K562 (cell line): ENCODE measurements around the gene GLI1.

ENCODE experiments used
- CBX2 ChIP-seq: fragments of 200-600 bp; sonication (generic); IDR thresholded peaks from one replicate; pipeline ENCODE4 v1.6.1; 2012; ENCODE audit warnings: mild to moderate bottlenecking, low read length, inconsistent platforms; ENCODE audit not compliant: insufficient read depth, poor library complexity, severe bottlenecking
- FOXA1 ChIP-seq: fragments of 450-650 bp; IDR thresholded peaks from 2 replicates; pipeline ENCODE4 v1.6.1; 2016; ENCODE audit warnings: mild to moderate bottlenecking, borderline replicate concordance
- POLR2AphosphoS5 ChIP-seq: IDR thresholded peaks from 2 replicates; pipeline ENCODE4 v1.6.1; 2011; ENCODE audit warnings: mild to moderate bottlenecking, low read depth, low read length, moderate library complexity; ENCODE audit not compliant: control insufficient read depth, insufficient read depth
- TF ChIP-seq, protein P1 (sequence below): sonication (generic); formaldehyde crosslinking; IDR thresholded peaks from 2 replicates; pipeline ENCODE4 v1.8.1; 2022; ENCODE audit warnings: missing genetic modification reagents
- TF ChIP-seq, protein P2 (sequence below), 3 experiments: IDR thresholded peaks in 2 of 3; conservative IDR thresholded peaks in 1 of 3; 2 replicates each; pipeline ENCODE4 v1.5.1; 2011 to 2012; ENCODE audit warnings: low read length in 3 of 3, mild to moderate bottlenecking in 3 of 3, control low read depth in 2 of 3, improper control_type of control experiment in 1 of 3, inconsistent platforms in 1 of 3, low read depth in 1 of 3, mixed read lengths in 1 of 3, moderate library complexity in 1 of 3; ENCODE audit not compliant: insufficient read depth in 2 of 3
- TF ChIP-seq, protein P3 (sequence below), 2 experiments: fragments of 450-650 bp in 1 of 2; sonication (generic) in 1 of 2; formaldehyde crosslinking in 1 of 2; IDR thresholded peaks; 2 replicates each; pipeline versions ENCODE4 v1.7.1 to v1.9.0; 2016 to 2022; ENCODE audit warnings: inconsistent platforms in 1 of 2, mild to moderate bottlenecking in 1 of 2, missing genetic modification reagents in 1 of 2
- TF ChIP-seq, protein P4 (sequence below), 2 experiments: fragments of 450-650 bp in 1 of 2; sonication (generic) in 1 of 2; formaldehyde crosslinking in 1 of 2; IDR thresholded peaks in 1 of 2; conservative IDR thresholded peaks in 1 of 2; 2 replicates each; pipeline versions ENCODE4 v1.6.1 to v1.8.1; 2016 to 2023; ENCODE audit warnings: mild to moderate bottlenecking in 2 of 2, moderate library complexity in 2 of 2, inconsistent platforms in 1 of 2, missing genetic modification reagents in 1 of 2

DNA sequence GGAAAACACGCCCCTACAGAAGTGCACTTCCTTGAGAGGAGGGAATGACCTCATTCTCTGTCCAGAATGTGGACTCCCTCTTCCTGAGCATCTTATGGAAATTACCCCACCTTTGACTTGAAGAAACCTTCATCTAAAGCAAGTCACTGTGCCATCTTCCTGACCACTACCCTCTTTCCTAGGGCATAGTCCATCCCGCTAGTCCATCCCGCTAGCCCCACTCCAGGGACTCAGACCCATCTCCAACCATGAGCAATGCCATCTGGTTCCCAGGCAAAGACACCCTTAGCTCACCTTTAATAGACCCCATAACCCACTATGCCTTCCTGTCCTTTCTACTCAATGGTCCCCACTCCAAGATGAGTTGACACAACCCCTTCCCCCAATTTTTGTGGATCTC, 9.5 kb upstream of the GLI1 start:
- TF ChIP-seq, protein P1, sequence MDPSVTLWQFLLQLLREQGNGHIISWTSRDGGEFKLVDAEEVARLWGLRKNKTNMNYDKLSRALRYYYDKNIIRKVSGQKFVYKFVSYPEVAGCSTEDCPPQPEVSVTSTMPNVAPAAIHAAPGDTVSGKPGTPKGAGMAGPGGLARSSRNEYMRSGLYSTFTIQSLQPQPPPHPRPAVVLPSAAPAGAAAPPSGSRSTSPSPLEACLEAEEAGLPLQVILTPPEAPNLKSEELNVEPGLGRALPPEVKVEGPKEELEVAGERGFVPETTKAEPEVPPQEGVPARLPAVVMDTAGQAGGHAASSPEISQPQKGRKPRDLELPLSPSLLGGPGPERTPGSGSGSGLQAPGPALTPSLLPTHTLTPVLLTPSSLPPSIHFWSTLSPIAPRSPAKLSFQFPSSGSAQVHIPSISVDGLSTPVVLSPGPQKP = no peak
- TF ChIP-seq, protein P2, sequence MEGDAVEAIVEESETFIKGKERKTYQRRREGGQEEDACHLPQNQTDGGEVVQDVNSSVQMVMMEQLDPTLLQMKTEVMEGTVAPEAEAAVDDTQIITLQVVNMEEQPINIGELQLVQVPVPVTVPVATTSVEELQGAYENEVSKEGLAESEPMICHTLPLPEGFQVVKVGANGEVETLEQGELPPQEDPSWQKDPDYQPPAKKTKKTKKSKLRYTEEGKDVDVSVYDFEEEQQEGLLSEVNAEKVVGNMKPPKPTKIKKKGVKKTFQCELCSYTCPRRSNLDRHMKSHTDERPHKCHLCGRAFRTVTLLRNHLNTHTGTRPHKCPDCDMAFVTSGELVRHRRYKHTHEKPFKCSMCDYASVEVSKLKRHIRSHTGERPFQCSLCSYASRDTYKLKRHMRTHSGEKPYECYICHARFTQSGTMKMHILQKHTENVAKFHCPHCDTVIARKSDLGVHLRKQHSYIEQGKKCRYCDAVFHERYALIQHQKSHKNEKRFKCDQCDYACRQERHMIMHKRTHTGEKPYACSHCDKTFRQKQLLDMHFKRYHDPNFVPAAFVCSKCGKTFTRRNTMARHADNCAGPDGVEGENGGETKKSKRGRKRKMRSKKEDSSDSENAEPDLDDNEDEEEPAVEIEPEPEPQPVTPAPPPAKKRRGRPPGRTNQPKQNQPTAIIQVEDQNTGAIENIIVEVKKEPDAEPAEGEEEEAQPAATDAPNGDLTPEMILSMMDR (IDR thresholded peaks at IDR 0.05 in 2 of 3, conservative IDR thresholded peaks at IDR 0.05 in 1 of 3; ENCODE audit: insufficient read depth in 2 of 3, low read depth in 1 of 3, low read length in 3 of 3) = no peak
- TF ChIP-seq CBX2 (no peak), POLR2AphosphoS5 (no peak), FOXA1 (no peak)
- TF ChIP-seq, protein P3, sequence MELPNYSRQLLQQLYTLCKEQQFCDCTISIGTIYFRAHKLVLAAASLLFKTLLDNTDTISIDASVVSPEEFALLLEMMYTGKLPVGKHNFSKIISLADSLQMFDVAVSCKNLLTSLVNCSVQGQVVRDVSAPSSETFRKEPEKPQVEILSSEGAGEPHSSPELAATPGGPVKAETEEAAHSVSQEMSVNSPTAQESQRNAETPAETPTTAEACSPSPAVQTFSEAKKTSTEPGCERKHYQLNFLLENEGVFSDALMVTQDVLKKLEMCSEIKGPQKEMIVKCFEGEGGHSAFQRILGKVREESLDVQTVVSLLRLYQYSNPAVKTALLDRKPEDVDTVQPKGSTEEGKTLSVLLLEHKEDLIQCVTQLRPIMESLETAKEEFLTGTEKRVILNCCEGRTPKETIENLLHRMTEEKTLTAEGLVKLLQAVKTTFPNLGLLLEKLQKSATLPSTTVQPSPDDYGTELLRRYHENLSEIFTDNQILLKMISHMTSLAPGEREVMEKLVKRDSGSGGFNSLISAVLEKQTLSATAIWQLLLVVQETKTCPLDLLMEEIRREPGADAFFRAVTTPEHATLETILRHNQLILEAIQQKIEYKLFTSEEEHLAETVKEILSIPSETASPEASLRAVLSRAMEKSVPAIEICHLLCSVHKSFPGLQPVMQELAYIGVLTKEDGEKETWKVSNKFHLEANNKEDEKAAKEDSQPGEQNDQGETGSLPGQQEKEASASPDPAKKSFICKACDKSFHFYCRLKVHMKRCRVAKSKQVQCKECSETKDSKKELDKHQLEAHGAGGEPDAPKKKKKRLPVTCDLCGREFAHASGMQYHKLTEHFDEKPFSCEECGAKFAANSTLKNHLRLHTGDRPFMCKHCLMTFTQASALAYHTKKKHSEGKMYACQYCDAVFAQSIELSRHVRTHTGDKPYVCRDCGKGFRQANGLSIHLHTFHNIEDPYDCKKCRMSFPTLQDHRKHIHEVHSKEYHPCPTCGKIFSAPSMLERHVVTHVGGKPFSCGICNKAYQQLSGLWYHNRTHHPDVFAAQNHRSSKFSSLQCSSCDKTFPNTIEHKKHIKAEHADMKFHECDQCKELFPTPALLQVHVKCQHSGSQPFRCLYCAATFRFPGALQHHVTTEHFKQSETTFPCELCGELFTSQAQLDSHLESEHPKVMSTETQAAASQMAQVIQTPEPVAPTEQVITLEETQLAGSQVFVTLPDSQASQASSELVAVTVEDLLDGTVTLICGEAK (IDR thresholded peaks at IDR 0.05) = no peak
- TF ChIP-seq, protein P3 (CRISPR knock-in tag; IDR thresholded peaks at IDR 0.05) = no peak
- TF ChIP-seq, protein P4, sequence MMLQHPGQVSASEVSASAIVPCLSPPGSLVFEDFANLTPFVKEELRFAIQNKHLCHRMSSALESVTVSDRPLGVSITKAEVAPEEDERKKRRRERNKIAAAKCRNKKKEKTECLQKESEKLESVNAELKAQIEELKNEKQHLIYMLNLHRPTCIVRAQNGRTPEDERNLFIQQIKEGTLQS (IDR thresholded peaks at IDR 0.05) = no peak
- TF ChIP-seq, protein P4 (CRISPR knock-in tag; conservative IDR thresholded peaks at IDR 0.05) = no peak
